GM18526 (cell line): Measurements from ENCODE around the gene CTNNA3.

ENCODE experiments used
- POLR2A ChIP-seq: IDR thresholded peaks from 3 replicates; pipeline ENCODE4 v1.6.1; 2011; ENCODE audit not compliant: insufficient read length; ENCODE audit errors: extremely low read depth

CTNNA3 gene

GRCh38 chr10:67011480-67011879 is 684.5 kb downstream of the CTNNA3 start:
- no peak for TF ChIP-seq POLR2A

DNA sequence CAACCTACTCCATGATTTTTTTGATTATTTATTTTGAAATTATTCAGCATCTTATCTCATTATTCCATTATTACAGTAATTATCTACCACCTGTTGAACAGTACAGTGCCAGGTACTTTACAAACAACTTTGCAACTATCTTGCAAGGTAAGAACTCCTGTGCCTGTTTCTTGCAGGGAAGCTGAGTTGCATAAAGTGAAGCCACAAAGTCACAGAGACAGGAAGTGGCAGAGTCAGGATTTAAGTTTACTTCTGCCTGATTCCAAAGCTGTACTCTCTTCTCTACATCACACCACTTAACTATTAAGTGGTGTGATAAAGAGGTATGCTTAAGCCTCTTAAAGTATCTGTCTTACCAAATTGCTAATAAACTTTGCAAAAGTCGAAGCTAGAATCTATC is 690.0 kb downstream of the CTNNA3 start:
- no peak for TF ChIP-seq POLR2A

- TF ChIP-seq POLR2A, result no peak
These were observed 691.3 kb downstream of the CTNNA3 start for GRCh38 chr10:67004690-67005089.

DNA sequence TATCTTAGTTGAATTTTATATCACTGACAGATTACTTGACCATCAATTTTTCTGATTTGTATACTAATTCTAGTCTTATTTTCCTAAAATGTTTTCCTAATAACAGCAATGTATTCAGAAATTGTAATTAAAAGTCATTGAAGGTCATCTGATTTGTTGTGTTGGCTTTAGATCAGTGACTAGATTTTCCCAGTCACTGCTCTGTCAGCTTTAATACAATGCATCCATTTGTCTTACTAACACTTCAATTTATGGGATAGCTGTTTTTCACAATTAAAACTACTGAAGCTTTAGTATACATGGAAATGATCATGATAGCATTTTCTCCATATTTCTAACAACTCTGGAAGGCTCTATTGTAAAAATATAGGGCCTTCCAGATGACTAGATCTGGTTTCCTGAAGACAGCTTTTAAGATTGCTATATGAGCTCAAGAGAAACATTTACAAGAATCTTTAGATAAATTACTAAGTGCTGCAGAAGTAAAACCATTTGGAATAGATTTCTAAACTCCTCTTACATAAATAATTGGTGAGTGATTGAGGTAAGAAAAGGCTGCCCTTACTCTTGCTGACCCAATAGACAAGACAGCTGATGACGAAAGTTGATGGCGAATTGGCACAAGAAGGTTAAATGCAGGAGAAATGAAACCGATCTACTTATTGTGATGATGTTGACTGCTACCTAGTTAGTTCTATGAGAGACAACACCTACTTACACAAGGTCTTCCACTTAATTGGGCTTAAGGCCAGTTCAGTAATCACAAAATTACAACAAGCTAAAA is 696.0 kb downstream of the CTNNA3 start:
- TF ChIP-seq POLR2A, result no peak

DNA sequence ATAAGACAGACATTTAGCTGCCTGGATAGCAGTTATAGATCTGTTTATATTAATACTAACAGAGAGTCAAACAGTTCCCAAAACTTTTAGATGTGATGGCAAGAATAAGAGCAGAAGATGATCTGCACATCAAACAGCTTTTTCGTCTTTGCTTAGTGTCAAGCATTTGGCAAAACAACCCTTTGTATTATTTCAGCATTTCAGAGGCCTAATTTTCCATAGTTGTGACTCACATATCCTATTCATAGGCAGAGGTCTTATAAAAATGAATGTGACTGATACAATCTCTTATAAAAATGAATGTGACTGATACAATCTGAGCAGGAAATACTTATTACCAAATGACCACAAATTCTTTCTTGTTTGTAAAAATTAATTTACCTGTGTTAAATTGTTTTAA is 699.0 kb downstream of the CTNNA3 start:
- no peak for TF ChIP-seq POLR2A

GRCh38 chr10:66990143-66990830 is 705.7 kb downstream of the CTNNA3 start:
- no peak for TF ChIP-seq POLR2A

GRCh38 chr10:66983475-66983818 is 712.5 kb downstream of the CTNNA3 start:
- no peak for TF ChIP-seq POLR2A

GRCh38 chr10:66982792-66983474 is 713.1 kb downstream of the CTNNA3 start:
- TF ChIP-seq POLR2A, result no peak

DNA sequence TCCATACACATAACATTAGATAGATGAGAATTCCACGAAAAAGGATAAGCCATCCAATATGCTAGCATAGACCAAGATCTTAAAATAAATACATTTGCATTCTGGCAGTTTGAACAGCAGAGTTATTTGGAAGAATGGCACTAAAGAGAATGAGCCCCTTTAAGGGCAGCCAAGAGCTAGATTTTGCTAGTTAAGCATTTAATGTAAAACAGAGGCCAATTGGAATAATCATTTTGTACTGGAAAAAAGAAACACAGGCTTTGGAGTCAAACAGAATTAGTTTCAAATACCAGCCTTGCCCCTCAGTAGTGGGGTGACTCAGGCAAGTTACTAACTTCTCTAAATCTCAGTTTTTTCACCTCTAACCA is 714.0 kb downstream of the CTNNA3 start:
- TF ChIP-seq POLR2A, result no peak

DNA sequence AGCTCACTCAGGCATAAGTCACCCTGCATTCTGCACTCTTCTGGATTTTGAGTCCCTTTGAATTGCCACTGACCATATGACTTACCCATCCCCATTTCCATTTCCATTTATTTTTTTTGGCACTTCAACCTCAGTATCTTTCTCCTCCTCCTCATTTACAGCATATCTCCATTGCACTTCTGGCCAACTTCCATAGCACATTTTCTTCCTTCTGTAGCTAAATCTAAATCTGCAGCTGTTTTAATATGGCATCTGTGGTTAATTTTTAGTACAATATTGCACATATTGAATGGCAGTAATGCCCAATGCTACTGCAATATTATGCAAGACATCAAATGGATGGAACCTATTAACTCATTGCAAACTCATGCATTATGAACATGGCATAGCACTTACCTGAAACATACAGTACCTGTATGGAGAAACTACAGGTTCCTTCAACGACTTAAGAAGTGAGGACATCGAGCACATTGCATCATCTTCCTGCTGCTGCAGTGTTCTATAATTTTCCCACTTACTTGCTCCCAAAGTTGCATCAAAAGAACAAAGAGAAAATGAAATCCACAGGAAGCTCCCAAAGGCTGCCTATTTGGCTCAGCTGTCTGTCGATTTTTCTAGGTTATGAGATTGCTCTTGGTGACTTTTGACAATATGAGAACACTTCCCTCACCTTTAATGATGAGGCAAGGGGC is 714.5 kb downstream of the CTNNA3 start:
- TF ChIP-seq POLR2A, result no peak

DNA sequence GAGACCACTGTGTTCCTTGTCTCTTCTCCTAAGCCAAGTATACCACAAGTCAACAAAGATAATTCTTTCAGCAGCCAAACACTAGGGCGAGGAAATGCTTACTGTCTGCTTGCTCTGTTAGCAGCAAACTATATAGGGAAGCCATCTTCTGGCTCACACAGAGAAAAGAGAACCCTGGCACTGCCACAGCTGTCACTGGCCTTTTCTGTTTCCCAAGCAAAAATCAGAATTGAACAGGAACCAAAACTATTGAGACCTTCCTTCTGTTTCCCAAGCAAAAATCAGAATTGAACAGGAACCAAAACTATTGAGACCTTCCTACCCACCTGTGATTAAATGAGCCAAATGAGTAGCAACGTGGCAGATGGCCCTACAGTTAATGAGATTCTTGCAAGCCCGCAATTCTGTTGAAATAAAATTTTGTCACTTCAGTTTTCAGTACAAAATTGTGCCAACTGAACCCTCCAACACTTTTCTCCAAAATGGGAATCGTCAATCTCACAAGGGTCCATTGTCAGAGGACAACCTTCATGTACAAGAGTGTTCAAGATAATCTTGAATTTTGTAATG is 715.7 kb downstream of the CTNNA3 start:
- no peak for TF ChIP-seq POLR2A

DNA sequence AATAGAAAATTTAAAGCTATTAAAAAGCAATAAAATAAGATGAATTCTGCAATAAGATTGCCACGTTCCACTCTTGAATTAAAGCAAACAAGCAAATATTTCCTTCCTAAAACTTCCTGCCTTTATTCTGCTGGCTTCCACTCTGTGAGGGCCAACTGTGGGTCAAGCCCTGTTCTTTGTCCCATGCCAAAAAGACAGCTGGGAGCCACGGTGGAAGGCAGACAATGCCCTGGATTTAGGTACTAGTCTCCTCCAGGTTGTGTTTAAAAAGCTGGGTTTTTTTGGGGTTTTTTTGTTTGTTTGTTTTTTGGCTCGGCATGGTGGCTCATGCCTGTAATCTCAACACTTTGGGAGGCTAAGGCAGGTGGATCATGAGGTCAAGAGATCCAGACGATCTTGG is 731.0 kb downstream of the CTNNA3 start:
- no peak for TF ChIP-seq POLR2A

- no peak for TF ChIP-seq POLR2A
These were observed 737.5 kb downstream of the CTNNA3 start for GRCh38 chr10:66958466-66958865.

GRCh38 chr10:66951896-66952295 is 744.1 kb downstream of the CTNNA3 start:
- TF ChIP-seq POLR2A, result no peak

DNA sequence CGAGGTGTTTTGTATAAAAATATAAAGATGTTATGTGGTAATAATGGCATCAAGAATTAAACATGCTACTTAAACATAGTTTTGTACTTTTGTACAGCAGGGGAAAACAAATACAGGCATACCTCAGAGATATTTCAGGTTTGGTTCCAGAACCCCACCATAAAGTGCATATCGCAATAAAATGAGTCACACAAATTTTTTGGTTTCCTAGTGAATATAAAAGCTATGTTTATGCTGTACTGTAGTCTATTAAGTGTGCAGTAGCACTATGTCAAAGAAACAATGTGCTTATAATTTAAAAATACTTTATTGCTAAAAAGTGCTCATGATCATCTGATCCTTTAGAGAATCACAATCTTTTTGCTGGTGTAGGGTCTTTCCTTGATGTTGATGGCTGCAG is 752.4 kb downstream of the CTNNA3 start:
- no peak for TF ChIP-seq POLR2A
